NCI-H1694 (cell line): Measurements from ENCODE around the gene MFSD8.
"Not testable (repeated sequence)": the region's sequence is repeated elsewhere in the genome, so short reads cannot be mapped to it uniquely, and the experiment has no call there.

Experiments used
- DNase-seq: peaks from one replicate; lab custom pipeline; 2025; lab: John Stamatoyannopoulos, UW

The MFSD8 gene

DNA sequence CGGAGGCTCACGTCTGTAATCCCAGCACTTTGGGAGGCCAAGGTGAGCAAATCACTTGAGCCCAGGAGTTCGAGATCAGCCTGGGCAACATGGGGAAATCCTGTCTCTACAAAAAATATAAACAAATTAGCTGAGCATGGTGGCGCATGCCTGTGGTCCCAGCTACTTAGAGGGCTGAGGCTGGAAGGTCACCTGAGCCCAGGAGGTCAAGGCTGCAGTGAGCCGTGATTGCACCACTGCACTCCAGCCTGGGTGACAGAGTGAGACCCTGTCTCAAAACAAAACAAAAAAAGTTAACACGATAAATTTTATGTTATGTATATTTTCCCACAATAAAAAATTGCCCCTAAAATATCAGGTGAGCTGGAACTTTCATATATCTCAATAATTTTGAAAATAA lies 33.1 kb downstream of the MFSD8 start:
- not testable (repeated sequence) for DNase-seq

DNA sequence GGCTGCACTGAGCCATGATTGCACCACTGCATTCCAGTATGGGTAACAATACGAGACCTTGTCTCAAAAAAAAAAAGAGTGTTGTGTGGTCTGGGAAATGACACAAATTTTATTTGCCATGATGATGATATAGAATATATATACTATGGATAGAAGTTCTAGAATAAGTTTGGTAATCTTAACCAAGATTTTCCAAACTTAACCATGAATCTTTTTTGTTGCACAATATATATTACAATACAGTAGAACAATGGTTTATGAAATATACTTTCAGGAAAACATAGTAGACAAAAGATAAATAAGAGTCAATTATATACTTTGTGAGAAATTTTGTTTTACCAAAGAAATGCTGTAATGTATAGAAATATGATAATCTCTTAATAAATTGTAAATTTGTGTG lies 34.8 kb downstream of the MFSD8 start:
- DNase-seq, result no peak

DNA sequence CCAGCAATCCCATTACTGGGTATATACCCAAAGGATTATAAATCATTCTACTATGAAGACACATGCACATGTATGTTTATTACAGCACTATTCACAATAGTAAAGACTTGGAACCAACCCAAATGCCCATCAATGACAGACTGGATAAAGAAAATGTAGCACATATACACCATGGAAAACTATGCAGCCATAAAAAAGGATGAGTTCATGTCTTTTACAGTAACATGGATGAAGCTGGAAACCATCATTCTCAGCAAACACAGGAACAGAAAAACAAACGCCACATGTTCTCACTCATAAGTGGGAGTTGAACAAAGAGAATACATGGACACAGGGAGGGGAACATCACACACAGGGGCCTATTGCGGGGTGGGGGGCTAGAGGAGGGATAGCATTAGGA lies 39.3 kb downstream of the MFSD8 start:
- not testable (repeated sequence) for DNase-seq

DNA sequence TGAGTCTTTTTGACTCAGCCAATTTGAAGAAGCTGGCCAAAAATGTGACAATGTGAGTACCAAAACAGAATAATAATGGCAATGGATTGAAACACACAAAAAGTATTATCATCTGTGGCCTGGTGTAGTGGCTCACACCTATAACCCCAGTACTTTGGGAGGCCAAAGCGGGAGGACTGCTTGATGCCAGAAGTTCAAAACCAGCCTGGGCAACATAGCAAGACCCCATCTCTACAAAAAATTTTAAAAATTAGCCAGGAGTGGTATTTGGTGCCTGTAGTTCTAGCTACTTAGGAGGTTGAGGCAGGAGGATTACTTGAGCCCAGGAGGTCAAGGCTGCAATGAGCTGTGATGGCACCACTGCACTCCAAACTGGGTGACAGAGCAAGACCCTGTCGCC lies 42.7 kb downstream of the MFSD8 start:
- no peak for DNase-seq

DNA sequence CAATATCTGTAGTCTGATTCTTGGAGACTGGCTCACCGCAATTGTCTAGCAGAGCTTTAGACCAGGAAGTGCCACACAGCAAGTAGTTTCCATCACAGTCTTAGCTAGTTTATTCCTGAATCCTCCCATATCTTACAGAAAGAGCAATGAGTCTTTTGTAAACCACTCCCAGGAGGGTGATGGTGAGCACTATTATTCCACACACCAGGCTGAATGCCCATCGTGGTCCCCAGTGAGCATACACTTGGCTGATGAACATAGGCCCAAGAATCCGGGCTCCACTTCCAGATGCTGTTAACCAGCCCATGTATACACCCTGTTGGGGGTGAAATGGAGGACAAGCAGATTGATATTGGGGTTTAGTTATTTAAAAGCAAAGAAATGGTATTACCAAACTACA lies 44.5 kb downstream of the MFSD8 start:
- DNase-seq, result no peak

DNA sequence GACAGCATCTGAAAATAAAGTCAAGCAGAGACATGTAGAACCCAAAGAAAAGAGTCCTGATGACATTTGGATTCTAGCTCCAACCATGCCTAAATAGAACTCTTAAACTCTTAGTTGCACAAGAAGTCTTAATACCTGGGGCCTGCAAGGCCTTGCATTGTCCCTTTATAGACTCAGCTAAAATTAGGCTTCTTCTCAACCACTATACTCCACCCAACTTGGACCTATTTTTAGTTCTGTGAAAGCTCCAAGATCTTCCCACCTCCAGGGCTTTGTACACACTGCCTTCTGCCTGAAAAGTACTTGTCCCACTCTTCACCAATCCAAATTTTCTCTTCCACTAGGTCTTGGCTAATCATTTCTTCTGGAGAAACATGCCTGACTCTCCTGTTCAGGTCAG lies 47.8 kb downstream of the MFSD8 start:
- no peak for DNase-seq

DNA sequence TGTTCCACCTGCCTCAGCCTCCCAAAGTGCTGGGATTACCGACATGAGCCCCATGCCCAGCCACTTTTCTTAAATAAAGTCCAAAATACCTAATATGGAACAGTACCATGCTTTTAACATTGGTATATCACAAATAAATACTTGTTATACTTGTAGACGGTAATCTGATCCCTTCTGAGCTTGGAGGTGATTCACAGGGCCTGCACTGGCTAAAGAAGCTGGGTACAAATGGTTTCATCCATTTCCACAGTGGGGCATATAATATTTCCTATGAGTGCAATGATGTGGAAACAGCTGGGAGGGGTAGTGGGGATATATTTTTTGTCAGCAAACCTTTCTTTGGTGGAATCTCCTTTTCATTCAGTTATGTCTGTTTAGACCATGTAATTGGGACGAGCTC lies 48.5 kb downstream of the MFSD8 start:
- DNase-seq, result no peak

DNA sequence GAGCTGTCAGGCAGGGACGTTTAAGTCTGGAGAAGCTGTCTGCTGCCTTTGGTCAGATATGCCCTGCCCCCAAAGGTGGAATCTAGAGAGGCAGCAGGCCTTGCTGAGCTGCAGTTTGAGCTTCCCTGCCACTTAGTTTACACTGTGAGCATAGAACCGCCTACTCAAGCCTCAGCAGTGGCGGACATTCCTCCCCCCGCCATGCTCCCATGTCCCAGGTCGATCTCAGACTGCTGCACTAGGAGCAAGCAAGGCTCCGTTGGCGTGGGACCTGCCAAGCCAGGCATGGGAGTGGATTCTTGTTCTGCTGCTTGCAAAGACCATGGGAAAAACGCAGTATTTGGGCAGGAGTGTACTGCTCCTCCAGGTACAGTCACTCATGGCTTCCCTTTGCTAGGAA lies 59.9 kb downstream of the MFSD8 start:
- no peak for DNase-seq

DNA sequence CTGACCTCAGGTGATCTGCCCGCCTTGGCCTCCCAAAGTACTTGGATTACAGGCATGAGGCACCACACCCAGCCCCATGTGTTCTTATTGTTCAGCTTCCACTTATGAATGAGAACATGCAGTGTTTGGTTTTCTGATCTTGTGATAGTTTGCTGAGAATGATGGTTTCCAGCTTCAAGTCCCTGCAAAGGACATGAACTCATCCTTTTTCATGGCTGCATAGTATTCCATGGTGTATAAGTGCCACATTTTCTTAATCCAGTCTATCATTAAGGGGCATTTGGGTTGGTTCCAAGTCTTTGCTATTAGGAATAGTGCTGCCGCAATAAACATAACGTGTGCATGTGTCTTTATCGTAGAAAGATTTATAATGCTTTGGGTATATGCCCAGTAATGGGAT lies 65.3 kb downstream of the MFSD8 start:
- DNase-seq, result not testable (repeated sequence)

DNA sequence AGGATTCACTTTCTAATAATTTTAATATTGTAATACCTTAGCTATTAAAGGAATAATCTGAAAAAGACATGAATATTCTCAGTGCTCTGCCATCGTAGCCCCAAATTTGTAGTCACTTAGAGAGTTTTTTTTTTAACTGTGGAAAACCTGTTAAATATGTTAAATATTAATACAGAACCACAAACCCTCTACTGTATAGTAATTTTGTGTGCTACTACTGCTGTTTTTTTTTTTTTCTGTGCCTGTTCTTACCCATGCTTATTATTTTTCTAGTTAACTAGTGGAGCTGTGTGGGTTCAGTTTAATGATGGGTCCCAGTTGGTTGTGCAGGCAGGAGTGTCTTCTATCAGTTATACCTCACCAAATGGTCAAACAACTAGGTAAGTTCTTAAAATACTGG lies 68.4 kb downstream of the MFSD8 start:
- DNase-seq, result no peak

DNA sequence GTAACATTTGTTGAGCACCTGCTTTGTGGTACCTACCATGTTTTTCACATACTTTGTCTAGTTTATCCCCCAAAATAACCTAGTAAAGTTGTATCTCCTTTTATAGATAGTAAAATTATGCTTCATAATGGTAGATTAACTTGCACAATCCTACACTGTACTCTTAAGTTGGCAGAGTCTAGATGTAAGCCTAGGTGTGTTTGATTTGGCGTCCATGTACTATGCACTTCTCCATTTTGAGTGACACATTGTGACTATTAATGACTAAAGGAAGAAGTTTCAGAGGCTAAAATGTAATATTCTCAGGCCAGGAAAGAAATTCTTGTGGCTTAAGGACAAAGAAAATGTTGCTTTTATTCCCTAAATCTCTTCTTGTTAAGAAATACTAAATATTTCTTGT lies 68.9 kb downstream of the MFSD8 start:
- no peak for DNase-seq

DNA sequence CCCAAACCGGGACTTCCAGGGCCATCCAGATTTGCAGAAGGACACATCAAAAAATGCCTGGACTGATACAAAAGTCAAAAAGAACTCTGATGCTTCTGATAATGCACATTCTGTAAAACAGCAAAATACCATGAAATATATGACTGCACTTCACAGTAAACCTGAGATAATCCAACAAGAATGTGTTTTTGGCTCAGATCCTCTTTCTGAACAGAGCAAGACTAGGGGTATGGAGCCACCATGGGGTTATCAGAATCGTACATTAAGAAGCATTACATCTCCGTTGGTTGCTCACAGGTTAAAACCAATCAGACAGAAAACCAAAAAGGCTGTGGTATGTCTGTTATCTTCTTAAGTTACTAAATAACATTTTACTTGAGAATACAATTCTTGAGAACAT lies 75.1 kb downstream of the MFSD8 start:
- DNase-seq, result no peak

DNA sequence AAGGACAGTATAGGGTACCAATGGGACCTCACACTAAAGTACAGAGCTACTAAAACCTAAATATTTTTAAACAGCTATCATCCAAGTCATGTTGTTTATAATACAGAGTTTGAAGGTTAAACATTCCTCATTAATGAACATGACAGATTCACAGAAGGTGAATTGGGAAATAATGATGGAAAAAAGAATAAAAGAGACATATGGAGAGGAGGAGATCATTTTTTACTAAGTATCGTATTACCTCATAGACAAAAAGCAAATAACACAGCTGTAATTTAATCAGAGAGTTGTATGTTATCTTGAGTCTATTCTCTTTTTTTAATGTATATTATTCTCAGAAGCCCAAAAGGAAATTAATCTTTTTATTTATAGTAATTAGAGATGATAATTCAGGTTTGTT lies 76.4 kb downstream of the MFSD8 start:
- DNase-seq, result peak; percentile 60

DNA sequence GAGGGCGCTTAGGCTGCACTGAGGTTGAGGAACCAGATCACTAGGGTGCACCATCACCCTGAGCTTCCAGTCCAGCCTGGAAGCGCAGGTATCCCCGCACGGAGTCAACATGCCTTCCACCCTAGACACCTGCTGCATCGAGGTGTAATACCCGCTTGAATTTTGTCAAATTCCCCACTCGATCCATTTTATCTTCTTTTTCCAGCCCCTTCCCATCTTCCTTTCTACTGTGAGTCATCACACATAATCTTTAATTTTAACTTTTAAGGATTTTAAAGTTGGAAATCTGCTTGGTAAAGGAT lies 83.5 kb downstream of the MFSD8 start:
- DNase-seq, result no peak

DNA sequence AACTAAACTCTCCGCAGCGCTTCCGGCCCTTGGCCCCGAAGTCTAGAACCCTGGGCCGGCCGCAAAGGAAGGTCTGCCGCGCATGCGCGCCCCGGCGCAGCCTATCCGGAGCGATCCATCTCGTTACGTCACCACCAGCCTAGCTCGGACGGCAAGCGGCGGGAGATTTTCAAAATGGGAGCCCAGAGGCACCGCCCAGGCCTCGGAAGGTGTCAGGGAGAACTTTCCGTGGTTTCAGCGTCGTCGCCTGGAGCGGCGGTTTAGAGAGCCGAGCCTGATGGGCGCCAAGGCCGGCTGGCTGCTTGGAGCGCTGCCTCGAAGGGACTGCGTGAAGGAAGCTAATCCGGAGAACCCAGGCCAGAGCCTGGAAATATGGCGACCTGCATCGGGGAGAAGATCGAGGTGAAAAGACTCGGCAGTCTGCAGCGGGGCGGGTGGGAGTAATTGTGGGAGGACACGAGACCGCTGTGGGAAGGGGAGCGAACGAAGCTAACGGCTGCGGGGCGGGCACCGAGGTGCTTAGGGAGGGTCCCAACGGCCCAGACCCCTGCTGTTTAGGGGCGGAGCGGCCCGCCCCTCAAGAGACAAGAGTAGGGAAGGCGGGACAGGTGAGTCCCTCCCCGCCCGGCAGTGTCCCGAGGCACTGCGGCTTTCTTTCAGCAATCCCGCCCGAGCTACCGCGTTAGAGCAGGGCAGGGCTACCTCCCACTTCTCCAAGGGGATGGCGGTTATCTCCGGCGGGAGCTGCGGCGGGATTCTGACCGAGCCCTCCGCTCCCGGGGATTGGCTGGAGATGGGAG lies 84.0 kb downstream of the MFSD8 start, which contains the start of gene PLK4:
PLK4 (plus strand) TSS at position 131 of the 800 bp plus-strand sequence; CDS start at position 373, 242 bp downstream.
- DNase-seq, result peak; percentile 90

DNA sequence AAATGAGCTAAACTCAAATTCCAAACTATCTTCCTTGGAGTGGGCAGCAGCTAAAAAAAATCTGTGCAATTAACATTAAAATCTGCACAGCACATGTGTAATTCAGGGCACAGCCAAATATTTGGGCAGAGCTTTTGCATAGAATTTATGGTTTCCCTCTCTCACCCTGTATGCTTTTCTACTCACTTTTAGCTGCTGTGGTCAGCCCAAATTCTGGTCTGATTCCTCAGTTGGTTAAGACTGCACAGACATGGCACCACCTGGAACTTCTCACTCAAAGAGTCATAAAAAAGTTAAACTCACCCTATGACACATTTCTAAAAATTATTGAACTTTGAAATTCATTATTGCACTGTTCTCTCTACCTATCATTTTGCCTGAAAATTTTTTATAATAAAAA lies 89.2 kb downstream of the MFSD8 start:
- DNase-seq, result no peak

DNA sequence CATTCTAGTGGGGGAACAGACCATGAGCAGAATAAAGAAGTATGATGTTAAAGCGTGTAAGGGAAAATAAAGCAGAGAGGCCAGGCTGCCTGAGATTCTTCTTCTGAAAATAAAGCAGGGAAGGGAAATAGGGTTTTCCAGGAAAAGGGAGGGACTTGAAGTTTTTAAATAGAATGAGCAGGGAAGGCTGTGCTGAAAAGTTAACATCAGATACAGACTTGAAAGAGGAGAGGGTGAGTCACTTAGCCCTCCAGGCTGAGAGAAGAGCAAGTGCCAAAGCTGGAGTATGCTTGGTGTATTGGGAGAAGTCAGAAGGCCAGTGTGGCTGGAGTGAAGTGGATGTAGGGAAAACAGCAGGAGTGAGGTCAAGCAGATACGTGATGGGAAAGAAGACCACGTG lies 94.3 kb downstream of the MFSD8 start:
- DNase-seq, result no peak

DNA sequence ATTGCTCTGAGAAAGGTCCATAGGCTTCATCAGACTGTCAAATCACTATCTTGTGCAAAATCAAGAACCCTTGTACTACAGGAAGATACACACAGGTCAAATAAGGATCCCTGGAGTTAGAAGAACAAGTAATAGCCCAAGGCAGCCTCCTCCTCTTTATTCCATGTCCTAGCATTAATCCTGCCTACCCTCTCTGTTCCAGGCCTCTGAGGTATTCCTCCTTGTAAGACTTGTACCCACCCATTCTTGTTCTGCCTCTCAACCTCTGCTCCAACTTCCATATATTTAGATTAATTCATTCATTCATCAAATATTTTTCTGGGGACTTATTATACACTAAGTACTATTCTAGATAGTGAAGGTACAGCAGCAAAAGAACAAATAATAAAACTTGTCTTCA lies 94.7 kb downstream of the MFSD8 start:
- DNase-seq, result no peak

DNA sequence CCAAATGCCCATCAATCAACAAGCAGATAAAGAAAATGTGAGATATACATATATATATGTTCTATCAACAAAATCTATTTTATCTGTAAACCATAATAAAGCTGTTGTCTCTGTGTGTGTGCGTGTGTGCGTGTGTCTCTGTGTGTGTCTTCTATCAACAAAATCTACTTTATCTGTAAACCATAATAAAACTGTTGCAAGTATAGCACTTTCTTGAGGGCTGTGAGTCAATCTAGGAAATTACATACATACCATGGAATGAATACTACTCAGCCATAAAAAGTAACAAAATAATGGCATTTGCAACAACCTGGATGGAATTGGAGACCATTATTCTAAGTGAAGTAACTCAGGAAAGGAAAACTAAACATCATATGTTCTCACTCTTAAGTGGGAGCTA lies 96.8 kb downstream of the MFSD8 start:
- no peak for DNase-seq
